HG02763 (cell line): ENCODE data around the gene KRTAP10-7.
"Not testable (repeated sequence)": the region's sequence is repeated elsewhere in the genome, so short reads cannot be mapped to it uniquely, and the experiment has no call there.

Experiments
- ATAC-seq: cut with Tn5 transposase; IDR thresholded peaks from one replicate; pipeline ENCODE4 v1.9.1; 2021; ENCODE audit warnings: mild to moderate bottlenecking, moderate library complexity; ENCODE audit not compliant: unreplicated experiment

KRTAP10-7 gene

DNA sequence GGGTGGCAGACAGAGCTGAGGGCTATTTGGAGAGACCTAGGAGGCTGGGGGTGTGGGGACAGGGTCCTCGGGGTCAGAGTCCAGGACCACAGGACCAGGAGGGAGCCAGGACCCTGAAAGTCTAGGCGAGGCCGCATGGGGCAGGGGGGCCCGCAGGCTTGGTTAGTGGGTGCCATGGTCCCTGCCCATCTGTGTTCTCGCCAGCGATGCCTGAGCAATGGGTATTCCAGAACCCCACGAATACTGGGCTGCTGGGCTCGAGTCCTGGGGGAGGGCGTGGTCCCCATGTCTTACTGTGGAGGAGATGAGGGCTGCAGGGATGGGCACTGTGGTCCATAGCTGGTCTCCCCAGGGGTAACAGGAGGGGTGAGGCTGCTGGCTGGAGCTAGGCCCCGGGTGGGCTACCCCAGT is 10.1 kb upstream of the KRTAP10-7 start:
- ATAC-seq: no peak

DNA sequence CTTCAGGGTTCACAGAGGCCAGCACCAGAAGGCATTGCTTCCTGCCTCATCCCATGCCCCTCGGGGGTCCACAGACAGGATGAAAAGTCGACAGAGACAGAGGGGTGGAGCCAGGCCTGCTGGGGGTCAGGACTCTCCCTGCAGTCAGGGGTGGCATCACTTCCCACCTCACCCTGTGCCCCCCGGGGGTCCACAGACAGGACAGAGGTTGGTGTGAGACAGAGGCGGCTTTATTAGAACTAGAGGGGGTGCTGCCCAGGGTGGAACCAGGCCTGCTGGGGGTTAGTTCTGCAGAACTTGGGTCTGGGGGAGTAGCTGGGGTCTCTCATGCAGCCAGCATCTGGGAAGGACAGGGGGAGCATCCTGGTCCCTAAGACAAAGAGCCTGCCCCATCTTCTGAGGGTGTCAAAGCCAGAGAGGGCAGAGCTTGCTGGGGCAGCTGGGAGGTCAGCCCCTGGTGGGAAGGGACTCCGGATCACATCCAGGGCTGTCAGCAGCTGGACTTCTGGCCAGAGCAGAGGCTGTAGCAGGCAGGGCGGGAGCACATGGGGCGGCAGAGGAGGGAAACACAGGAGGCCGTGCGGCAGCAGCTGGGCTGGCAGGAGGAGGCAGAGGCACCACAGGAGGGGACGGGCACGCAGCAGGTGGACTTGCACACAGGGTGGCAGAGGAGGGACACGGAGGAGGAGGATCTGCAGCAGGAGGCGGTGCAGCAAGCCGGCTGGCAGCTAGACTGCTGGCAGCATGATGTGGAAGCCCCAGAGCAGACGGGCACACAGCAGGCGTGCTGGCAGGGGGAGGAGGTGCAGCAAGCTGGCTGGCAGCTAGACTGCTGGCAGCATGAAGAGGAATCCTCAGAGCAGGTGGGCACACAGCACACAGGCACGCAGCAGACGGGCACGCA is 9.2 kb upstream of the KRTAP10-7 start:
- not testable (repeated sequence) for ATAC-seq

DNA sequence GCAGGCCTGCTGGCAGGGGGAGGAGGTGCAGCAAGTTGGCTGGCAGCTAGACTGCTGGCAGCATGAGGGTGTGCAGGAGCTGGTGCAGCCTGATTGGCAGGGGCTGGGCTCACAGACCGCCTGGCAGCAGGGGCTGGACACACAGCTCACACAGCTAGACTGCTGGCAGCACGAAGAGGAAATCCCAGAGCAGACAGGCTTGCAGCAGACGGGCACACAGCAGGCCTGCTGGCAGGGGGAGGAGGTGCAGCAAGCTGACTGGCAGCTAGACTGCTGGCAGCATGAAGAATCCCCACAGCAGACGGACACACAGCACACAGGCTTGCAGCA is 8.6 kb upstream of the KRTAP10-7 start:
- not testable (repeated sequence) for ATAC-seq

DNA sequence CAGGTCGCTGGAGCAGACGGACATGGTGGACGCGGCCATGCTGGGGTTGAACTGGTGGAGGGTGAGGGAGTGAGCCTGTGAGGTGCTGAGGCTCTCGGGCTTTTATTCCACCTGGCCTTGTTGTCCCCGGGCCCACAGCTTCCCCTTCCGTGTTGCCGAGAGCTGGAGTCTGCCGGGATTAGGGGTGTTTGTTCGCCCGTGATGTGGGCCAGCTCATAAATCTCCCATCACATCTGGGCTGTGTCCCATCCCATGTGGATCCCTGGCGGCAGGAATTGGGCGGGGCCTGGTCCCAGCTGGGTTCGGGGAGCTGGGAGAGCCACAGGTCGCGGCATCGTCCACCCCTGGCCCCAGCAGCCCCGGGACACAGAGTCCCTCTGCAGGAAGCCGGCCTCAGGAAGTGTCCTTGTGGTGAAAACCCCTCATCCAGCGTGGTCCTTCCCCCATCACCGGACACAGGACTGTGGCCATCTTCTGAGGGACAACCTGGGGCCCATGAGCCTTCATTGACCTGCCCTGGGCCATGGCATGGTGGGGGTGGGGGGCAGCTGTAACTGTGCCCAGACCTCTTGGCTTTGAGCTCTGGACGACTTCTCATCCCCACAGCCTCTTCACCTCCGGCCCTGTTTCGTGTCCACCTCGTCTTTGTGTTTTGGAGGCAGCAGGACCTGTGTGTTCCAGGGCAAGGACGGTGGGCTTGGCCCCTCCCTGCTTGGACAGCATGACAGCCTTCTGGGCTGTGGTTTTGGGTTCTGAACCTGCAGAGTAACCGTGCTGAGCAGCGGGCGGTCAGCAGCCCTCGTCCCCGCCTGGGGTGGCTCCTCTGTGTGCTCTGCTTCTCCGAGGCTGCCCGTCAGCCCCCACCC is 7.7 kb upstream of the KRTAP10-7 start, which contains the start of gene KRTAP10-6:
Gene KRTAP10-6 (minus strand): TSS at position 60 of the 866 bp plus-strand sequence. CDS start 21 bp downstream, at position 39.
- no peak for ATAC-seq

DNA sequence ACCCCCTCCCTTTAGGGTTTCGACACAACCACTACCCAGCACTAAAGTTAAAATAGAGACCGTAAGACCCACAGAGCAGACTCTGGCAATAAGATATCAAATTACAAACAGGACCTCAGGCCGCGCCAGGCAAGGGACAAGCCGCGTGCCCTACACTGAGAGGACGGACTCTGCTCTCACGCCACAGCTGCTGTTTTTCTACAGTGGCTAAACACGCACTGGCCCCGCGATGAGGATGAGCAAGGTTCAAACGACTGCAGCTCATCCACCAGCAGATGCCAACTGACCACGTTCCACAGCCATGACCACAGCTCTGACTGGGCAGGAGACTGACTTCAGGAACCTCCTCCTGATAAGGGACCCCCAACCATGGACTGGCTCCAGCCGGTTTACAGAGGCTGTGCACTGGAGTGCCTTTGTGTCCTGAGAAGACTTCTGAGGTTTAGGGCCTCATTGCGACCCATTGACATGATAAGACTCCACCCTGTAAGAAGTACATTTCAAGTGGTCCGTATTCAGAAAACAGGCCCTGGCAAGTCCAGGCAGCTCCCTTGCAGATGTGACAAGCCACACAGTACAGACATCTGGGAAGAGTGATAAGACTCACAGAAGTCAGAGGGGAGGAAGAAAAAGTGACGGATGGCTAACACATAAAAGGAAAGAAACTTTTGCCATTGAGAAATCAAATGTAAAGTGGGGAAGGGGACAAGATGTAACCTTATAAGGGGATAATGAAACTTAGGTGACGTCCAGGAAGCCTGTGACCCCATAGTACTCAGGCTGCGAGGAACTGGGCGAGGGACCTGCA is 6.6 kb upstream of the KRTAP10-7 start:
- no peak for ATAC-seq

DNA sequence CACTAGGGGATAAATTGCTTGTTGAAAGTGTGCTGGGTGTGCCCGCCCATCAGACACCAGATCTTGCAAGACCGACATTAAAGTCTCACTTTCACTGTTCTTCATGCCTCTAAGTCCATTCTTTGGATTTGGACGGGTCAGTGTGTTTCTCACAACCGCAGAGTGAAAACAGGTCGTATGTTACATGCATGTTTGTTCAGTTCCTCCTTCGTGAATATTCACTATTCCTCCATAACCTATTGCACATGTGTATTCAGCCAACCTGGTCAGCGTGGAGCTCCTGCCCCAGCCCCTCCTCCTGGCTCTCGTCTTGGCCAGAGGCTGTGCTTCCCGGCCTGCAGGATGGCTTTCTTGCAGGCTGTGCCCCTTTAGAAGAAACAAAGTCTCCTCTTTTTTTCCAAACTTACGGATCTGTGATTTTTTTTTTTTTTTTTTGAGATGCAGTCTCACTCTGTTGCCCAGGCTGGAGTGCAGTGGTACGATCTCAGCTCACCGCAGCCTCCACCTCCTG is 5.9 kb upstream of the KRTAP10-7 start:
- ATAC-seq: no peak

DNA sequence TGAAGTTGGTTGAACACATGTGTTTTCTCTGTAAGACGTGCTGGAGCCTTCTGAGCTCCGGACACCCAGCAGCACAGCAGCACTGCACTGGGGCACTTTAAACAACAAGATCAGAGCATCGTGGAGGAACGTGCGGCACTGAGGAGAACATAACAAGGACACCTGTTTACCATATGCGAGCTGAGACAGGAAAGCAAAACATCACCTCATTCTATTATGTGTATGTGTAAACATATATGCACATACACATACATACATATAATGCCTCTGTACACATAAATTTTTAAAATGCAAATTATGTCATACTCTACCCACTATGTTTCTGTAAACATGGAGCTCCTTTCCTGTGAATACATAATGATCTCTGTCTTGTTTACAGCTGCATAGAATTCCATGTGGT is 4.9 kb upstream of the KRTAP10-7 start:
- no peak for ATAC-seq

DNA sequence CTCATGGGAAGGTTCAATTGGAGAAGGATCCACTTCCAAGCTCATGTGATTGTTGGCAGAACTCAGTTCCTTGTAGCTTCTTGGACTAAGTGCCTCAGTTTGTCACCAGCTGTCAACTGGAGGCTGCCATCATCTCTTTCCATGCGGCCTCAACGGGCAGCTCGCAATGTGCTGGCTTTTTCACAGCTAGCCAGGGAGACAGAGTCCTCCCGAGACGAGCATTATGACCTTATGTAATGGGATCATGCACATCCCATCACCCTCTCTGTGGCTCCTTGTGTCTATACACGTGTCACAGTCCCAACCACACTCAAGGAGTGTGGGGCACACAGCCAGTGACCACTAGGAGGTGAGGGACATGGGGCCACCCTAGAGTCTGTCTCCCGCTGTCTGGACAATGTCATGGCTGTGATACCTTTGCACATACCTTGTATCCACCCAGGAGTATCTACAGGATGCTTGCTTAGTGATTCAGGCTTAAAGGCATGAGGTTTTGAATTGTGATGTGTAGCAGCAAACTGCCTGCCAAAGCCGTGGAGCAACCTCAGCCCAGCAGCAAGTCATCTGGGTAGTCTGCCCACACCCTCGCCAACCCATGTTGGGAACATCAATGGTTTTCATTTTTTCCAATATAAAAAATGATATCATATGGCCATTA is 4.2 kb upstream of the KRTAP10-7 start:
- no peak for ATAC-seq

DNA sequence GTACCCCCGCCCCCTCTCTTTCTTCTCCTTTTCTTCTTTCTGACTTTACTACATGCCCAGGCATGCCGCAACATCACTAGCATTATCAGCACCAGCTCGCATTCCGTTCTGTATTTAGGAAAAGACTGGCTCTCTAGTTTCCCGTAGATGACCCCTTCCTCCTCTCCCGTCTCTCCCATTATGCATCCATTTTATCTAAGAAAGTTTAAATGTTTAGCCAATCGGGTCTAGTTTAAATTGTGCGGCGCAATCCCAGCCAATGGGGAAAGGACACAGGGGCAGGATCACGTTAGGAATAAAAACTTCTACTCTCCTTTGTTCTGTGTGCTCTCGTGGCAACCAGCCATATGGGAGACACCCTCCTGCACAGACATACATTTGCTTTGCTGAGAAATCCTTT is 2.3 kb upstream of the KRTAP10-7 start:
- no peak for ATAC-seq

DNA sequence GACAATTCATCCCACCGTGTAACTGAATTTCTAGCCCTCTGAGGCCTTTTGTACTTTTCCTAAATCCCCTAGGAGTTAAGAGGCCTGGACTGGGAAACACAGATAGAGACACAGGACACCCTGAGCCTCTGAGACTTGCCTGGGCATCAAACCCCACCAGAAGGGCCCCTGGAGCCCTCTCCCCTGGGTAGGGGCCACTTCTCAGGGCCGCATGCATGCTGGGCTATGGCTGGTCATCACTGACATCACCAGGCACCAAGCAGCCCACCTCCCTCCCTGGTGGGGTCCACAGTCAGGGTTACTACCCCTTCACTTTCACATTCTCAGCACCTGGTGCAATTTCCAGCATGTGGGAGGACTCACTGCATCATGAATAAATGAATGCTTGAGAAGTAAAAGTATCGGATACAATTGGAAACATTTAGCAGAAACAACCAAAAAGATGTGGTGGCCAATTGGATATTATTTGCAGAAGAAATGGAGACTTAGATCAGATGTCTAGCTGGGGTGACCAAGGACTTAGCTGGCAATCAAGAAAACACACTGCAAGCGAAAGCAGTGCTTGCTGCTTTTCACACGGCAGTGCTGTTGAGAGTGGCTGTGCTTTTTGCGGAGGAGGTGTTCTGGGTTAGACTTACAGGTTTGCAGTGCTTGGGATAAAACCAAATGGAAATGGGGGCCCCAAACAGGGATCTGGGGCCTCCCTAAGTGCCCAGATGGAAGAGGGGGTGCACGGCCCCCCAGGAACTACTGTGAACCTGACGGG is 950 bp upstream of the KRTAP10-7 start:
- ATAC-seq: no peak

DNA sequence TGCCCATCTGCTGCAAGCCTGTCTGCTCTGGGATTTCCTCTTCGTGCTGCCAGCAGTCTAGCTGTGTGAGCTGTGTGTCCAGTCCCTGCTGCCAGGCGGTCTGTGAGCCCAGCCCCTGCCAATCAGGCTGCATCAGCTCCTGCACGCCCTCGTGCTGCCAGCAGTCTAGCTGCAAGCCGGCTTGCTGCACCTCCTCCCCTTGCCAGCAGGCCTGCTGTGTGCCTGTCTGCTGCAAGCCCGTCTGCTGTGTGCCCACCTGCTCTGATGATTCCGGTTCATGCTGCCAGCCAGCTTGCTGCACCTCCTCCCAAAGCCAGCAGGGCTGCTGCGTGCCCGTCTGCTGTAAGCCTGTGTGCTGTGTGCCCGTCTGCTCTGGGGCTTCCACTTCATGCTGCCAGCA is 694 bp downstream of the KRTAP10-7 start:
- ATAC-seq: not testable (repeated sequence)

DNA sequence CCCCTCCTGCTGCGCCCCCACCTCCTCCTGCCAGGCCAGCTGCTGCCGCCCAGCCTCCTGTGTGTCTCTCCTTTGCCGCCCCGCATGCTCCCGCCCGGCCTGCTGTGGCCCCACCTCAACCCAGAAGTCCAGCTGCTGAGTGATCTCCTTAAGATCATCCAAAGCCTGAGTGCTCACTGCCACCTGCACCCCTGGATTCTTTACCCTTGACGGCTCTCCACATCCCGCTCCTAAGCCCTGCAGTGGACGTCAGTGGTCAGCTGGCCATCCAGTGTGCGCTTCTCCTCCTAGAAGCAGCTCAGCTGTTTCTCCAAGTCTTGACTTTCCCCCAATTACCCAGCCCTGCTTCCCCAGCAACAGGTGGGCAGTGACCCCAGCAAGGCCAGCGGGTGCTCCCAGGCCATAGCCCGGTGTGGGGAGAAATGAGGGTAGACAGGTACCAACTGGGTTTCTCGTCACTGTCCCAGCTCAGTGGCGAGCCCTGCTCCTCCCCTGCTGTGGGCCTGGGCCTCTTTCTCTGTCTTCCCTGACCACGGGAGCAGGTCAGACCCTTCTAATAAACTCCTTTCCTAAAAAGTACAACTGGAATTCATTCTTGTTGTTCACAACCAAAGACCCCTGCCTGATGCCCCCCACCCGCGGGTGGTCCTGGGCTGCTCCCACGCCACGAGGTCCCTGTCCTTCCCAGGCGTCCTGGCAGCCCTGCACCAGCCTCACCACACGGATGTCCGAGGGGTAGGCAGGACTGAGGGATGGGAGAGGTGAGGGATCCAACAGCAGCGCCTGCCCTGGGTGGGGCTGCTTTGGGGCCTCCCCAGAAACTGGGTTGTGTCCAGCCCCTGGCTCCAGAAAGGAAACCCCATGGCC is 1.4 kb downstream of the KRTAP10-7 start:
- ATAC-seq: no peak

DNA sequence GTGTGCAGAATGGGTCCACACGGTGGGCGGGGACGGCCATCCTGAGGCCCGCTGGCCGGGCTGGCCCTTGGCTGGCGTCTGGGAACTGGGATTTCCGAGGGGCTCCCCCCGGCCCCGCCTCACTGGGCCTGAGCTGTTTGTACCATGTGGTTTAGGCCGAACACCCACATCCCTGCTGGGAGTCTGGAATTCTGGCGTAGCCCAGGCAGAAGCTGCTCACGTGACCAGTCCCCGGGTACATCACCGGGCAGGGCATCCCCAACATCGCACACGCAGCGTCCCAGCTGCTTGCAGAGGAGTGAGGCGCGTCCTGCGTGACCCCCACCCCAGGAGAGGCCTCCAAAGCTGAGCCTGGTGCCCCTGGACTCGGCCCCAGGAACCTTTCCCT is 2.1 kb downstream of the KRTAP10-7 start:
- ATAC-seq: no peak

DNA sequence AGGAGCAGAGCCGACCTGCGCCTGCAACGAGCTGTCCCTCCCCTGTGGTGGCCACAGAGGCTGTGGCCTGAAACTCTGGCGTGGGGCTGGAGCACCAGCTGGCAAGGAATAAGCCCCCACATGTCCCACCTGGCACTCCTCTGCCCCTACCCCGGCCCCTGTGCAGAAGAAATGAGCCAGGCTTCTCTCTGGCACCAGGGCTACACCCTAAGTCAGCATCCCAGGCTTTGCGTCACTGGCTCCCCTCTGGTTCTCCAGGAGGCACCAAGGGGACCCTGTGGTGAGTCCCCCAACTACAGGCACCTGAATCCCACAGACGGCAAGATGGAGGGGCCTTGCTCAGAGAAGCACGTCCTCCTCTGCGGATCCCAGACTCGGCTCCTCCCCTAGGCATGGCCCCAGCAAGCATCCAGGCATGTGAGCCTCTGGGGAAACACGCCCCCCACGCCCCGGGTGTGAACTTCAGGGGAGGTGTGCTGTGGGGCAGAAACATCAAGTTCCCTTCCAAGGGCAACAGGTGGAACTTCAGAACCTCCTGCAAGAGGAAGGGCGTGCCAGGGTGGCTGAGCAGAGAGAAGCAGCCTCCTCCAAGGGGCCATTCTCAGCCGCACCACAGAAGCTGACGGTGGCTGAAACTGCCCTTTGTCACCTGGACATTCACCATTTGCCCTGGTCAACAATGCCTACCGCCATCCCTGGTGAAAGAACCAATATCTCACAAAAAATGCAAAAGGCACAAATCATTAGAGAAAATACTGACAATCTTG is 2.9 kb downstream of the KRTAP10-7 start:
- no peak for ATAC-seq

DNA sequence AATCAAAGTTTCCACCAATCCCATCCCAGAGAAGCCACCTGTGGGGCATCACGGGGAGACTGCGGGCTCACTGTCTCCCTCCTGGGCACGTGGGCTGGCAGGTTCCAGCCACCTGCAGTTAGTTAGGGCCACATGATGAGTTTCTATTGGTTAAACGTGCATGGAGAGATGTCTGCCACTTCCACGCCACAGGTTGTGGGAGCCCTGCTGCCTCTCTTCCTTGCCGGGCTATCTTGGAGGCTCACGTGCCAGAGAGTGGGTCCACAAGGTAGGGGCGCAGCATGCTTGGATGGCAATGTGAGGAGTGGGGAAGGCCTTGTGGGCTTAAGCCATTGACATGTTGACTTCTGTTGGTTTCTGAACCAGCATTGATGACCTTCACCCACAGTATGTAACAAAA is 3.5 kb downstream of the KRTAP10-7 start:
- no peak for ATAC-seq

DNA sequence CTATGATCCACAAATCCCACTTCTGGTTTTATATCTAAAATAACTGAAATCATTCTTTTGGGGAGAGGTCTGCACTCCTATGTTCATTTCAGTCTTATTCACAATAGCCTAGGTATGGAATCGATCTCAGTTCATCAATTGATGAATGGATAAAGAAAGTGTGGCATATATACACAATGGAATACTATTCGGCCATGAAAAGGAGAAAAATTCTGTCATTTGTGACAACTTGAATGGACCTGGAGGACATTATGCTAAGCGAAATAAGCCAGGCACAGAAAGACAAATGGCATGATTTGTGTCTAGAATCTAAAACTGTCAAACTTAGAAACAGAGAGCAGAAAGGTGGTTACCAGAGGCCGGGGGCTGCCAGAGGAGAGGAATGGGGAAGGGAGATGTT is 6.1 kb downstream of the KRTAP10-7 start:
- no peak for ATAC-seq

DNA sequence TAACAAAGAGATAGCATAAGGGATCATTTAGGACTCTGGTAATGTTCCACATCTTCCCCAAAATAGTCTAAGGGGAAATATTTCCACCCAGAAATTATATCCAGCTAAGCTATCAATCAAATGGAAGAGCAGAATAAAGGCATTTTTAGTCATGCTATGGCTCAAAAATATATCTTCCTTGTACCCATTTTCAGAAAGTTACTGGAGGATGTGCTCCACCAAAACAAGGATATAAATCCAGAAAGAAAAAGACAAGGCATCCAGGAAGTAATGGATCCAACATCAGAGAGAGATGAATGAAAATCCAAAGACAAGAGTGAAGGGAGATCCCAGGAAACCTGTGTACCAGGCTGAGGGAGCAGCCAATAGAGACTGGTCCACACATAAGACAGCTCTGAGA is 8.8 kb downstream of the KRTAP10-7 start:
- no peak for ATAC-seq
